ENCODE data around the gene RHOBTB1.
"Not testable (repeated sequence)": the region's sequence is repeated elsewhere in the genome, so short reads cannot be mapped to it uniquely, and the experiment has no call there.

RHOBTB1 gene

GRCh38 chr10:60944058-60944909 lies at the start of gene RHOBTB1:
RHOBTB1 (minus strand) TSS chr10:60944185; CDS start chr10:60911542, 32,643 bp downstream.
- peak; percentile 34 for DNase-seq

- DNase-seq: no peak
Observed at GRCh38 chr10:60992636-60993035, 48.7 kb upstream of the RHOBTB1 start.

GRCh38 chr10:60990663-60991062 lies 46.7 kb upstream of the RHOBTB1 start:
- DNase-seq: no peak

- no peak for DNase-seq
Observed at GRCh38 chr10:60989400-60989876, 45.5 kb upstream of the RHOBTB1 start.

- DNase-seq: no peak
Observed at GRCh38 chr10:60986791-60987190, 42.8 kb upstream of the RHOBTB1 start.

- DNase-seq: no peak
Observed at GRCh38 chr10:60985951-60986350, 42.0 kb upstream of the RHOBTB1 start.

GRCh38 chr10:60980997-60981396 lies 37.0 kb upstream of the RHOBTB1 start:
- DNase-seq: no peak

GRCh38 chr10:60979667-60980104 lies 35.7 kb upstream of the RHOBTB1 start:
- no peak for DNase-seq

GRCh38 chr10:60978287-60979115 lies 34.5 kb upstream of the RHOBTB1 start:
- DNase-seq: no peak

- DNase-seq: no peak
Observed at GRCh38 chr10:60977161-60978122, 33.5 kb upstream of the RHOBTB1 start.

- no peak for DNase-seq
Observed at GRCh38 chr10:60976687-60977086, 32.7 kb upstream of the RHOBTB1 start.

GRCh38 chr10:60975716-60976115 lies 31.7 kb upstream of the RHOBTB1 start:
- no peak for DNase-seq

GRCh38 chr10:60974463-60975149 lies 30.6 kb upstream of the RHOBTB1 start:
- DNase-seq: no peak

- no peak for DNase-seq
Observed at GRCh38 chr10:60973086-60973485, 29.1 kb upstream of the RHOBTB1 start.

GRCh38 chr10:60972181-60972580 lies 28.2 kb upstream of the RHOBTB1 start:
- not testable (repeated sequence) for DNase-seq

GRCh38 chr10:60970526-60970925 lies 26.5 kb upstream of the RHOBTB1 start:
- DNase-seq: no peak

- DNase-seq: no peak
Observed at GRCh38 chr10:60968504-60968903, 24.5 kb upstream of the RHOBTB1 start.

GRCh38 chr10:60967854-60968484 lies 24.0 kb upstream of the RHOBTB1 start:
- peak; percentile 41 for DNase-seq

GRCh38 chr10:60967260-60967659 lies 23.3 kb upstream of the RHOBTB1 start:
- DNase-seq: no peak

- no peak for DNase-seq
Observed at GRCh38 chr10:60965696-60966095, 21.7 kb upstream of the RHOBTB1 start.

All from stimulated activated CD8-positive, alpha-beta memory T cell treated with anti-CD3 and anti-CD28 coated beads, Interleukin-4, amount 100 ng/mL, for 48 hours (primary cell).